H1 (cell line): ENCODE measurements around the gene NCSTN. TPM values are rescaled to one million over a fixed set of nuclear protein-coding genes. Genes with fewer than 3 reads are reported as not detected.

Experiments
- CTCF ChIA-PET: fragments of 300-600 bp; sonication (Branson Sonifier 250); formaldehyde crosslinking; loops from one replicate; lab custom pipeline; 2021; ENCODE audit not compliant: partially characterized antibody; lab: Charles Lee
- POLR2A ChIA-PET: fragments of 300-600 bp; sonication (Branson Sonifier 250); formaldehyde crosslinking; loops from one replicate; lab custom pipeline; 2021; ENCODE audit warnings: inconsistent platforms; ENCODE audit not compliant: partially characterized antibody; lab: Charles Lee
- DNase-seq, 2 experiments: peaks; one replicate each; pipeline versions ENCODE4 v3.0.0 to v3.0.0-alpha.2; 2010 to 2022; ENCODE audit warnings: low spot score in 2 of 2, low read depth in 1 of 2, mixed read lengths in 1 of 2
- FAIRE-seq: peaks from 2 replicates; lab custom pipeline; 2011; peaks lifted over from hg19 to GRCh38; lab: Jason Lieb, UNC
- H2AFZ ChIP-seq: 2 replicates; pipeline ENCODE4 v1.8.1; 2012; ENCODE audit warnings: low read length, inconsistent platforms
- H2AK5ac ChIP-seq: 2 replicates; pipeline ENCODE4 v1.6.1; 2013; ENCODE audit warnings: low read depth, low read length
- H2BK120ac ChIP-seq: replicated peaks from 2 replicates; pipeline ENCODE3; 2013; ENCODE audit warnings: low read depth, low read length, inconsistent platforms
- H2BK12ac ChIP-seq: 2 replicates; pipeline ENCODE4 v1.6.1; 2013; ENCODE audit warnings: low read depth, low read length
- H2BK15ac ChIP-seq: 2 replicates; pipeline ENCODE4 v1.6.1; 2013; ENCODE audit warnings: low read length
- H2BK20ac ChIP-seq: 2 replicates; pipeline ENCODE4 v1.6.1; 2013; ENCODE audit warnings: low read length
- H2BK5ac ChIP-seq: 2 replicates; pipeline ENCODE4 v1.6.1; 2013; ENCODE audit warnings: low read depth, low read length
- H3K14ac ChIP-seq: 2 replicates; pipeline ENCODE4 v1.6.1; 2013; ENCODE audit warnings: inconsistent platforms; ENCODE audit not compliant: insufficient read length
- H3K18ac ChIP-seq: 2 replicates; pipeline ENCODE4 v1.6.1; 2013; ENCODE audit warnings: low read length; ENCODE audit errors: extremely low read depth
- H3K23ac ChIP-seq: 2 replicates; pipeline ENCODE4 v1.6.1; 2013; ENCODE audit warnings: inconsistent platforms; ENCODE audit not compliant: insufficient read length
- H3K23me2 ChIP-seq: 2 replicates; pipeline ENCODE4 v1.6.1; 2013; ENCODE audit warnings: low read depth, low read length
- H3K27ac ChIP-seq: 2 replicates; pipeline ENCODE4 v1.6.1; 2011; ENCODE audit warnings: low read depth, low read length, inconsistent platforms
- H3K27me3 ChIP-seq, 4 experiments: replicated peaks in 1 of 4; 1 replicate in 1 of 4; 2 replicates in 3 of 4; pipeline versions ENCODE4 v1.6.1 to v1.8.1; 2011 to 2013; ENCODE audit warnings: low read length in 3 of 4, mild to moderate bottlenecking in 3 of 4, inconsistent platforms in 2 of 4, mixed read lengths in 2 of 4, moderate library complexity in 1 of 4; ENCODE audit not compliant: control insufficient read depth in 3 of 4, insufficient read depth in 3 of 4; ENCODE audit errors: extremely low read depth in 1 of 4
- H3K36me3 ChIP-seq, 4 experiments: 2 replicates each; pipeline versions ENCODE4 v1.6.1 to v1.8.1; 2011 to 2013; ENCODE audit warnings: mild to moderate bottlenecking in 4 of 4, low read length in 3 of 4, moderate library complexity in 2 of 4, control low read depth in 1 of 4, inconsistent platforms in 1 of 4; ENCODE audit not compliant: insufficient read depth in 4 of 4, control insufficient read depth in 2 of 4
- H3K4ac ChIP-seq: replicated peaks from 2 replicates; pipeline ENCODE3; 2013; ENCODE audit warnings: low read length, low read depth, mixed read lengths, inconsistent platforms; ENCODE audit not compliant: insufficient read length
- H3K4me1 ChIP-seq, 4 experiments: replicated peaks in 1 of 4; 1 replicate in 1 of 4; 2 replicates in 3 of 4; pipeline versions ENCODE4 v1.6.1 to v1.8.1; 2011 to 2013; ENCODE audit warnings: low read length in 3 of 4, inconsistent platforms in 2 of 4, mixed read lengths in 1 of 4; ENCODE audit not compliant: insufficient read depth in 4 of 4, control insufficient read depth in 3 of 4
- H3K4me2 ChIP-seq, 2 experiments: 2 replicates each; pipeline versions ENCODE4 v1.6.1 to v1.8.1; 2011 to 2013; ENCODE audit warnings: low read depth in 2 of 2, low read length in 2 of 2, control low read depth in 1 of 2, inconsistent platforms in 1 of 2, mild to moderate bottlenecking in 1 of 2; ENCODE audit not compliant: insufficient read depth in 1 of 2
- H3K4me3 ChIP-seq, 4 experiments: fragments of 200-600, 300-600 bp in 1 of 4; sonication (generic), shearing (Covaris generic), sonication (Bioruptor Twin) in 1 of 4; 2 replicates each; pipeline versions ENCODE4 v1.5.1 to v1.8.1; 2011 to 2016; ENCODE audit warnings: low read length in 4 of 4, low read depth in 3 of 4, control low read depth in 2 of 4, inconsistent platforms in 2 of 4, mild to moderate bottlenecking in 2 of 4, mixed read lengths in 1 of 4, moderate library complexity in 1 of 4; ENCODE audit not compliant: insufficient read depth in 2 of 4; ENCODE audit errors: extremely low read depth in 1 of 4
- H3K56ac ChIP-seq: replicated peaks from 2 replicates; pipeline ENCODE3; 2013; ENCODE audit warnings: low read depth, mild to moderate bottlenecking, mixed read lengths, low read length, inconsistent platforms; ENCODE audit not compliant: insufficient read length
- H3K79me1 ChIP-seq: 2 replicates; pipeline ENCODE4 v1.6.1; 2013; ENCODE audit warnings: low read depth, low read length, control low read depth
- H3K79me2 ChIP-seq, 2 experiments: 2 replicates each; pipeline versions ENCODE4 v1.6.1 to v1.8.1; 2012 to 2013; ENCODE audit warnings: low read length in 2 of 2, mild to moderate bottlenecking in 2 of 2, inconsistent platforms in 1 of 2; ENCODE audit not compliant: insufficient read depth in 2 of 2, control insufficient read depth in 1 of 2
- H3K9ac ChIP-seq, 4 experiments: replicated peaks in 1 of 4; 1 replicate in 1 of 4; 2 replicates in 3 of 4; pipeline versions ENCODE4 v1.6.1 to v1.8.1; 2011 to 2013; ENCODE audit warnings: low read depth in 3 of 4, low read length in 3 of 4, control low read depth in 2 of 4, mild to moderate bottlenecking in 2 of 4, moderate library complexity in 2 of 4, inconsistent platforms in 1 of 4; ENCODE audit errors: extremely low read depth in 1 of 4
- H3K9me3 ChIP-seq, 2 experiments: 2 replicates each; pipeline versions ENCODE4 v1.6.1 to v1.8.1; 2012 to 2013; ENCODE audit warnings: mild to moderate bottlenecking in 2 of 2, moderate library complexity in 2 of 2, control low read depth in 1 of 2, inconsistent platforms in 1 of 2, low read depth in 1 of 2, low read length in 1 of 2, mixed read lengths in 1 of 2; ENCODE audit not compliant: insufficient read depth in 2 of 2
- H4K20me1 ChIP-seq, 2 experiments: replicated peaks in 1 of 2; 2 replicates each; pipeline versions ENCODE3 to v1.8.1; 2011 to 2013; ENCODE audit warnings: inconsistent platforms in 2 of 2, low read length in 2 of 2, mild to moderate bottlenecking in 1 of 2; ENCODE audit not compliant: insufficient read depth in 2 of 2, control insufficient read depth in 1 of 2
- H4K5ac ChIP-seq: 2 replicates; pipeline ENCODE4 v1.6.1; 2013; ENCODE audit warnings: low read length, low read depth, mixed read lengths, inconsistent platforms; ENCODE audit not compliant: insufficient read length
- H4K8ac ChIP-seq: 2 replicates; pipeline ENCODE4 v1.8.0; 2013; ENCODE audit warnings: mild to moderate bottlenecking, moderate library complexity, low read length, inconsistent platforms; ENCODE audit not compliant: insufficient read depth; ENCODE audit errors: extremely low read depth
- H4K91ac ChIP-seq: replicated peaks from 2 replicates; pipeline ENCODE3; 2013; ENCODE audit warnings: low read length, mixed read lengths, inconsistent platforms; ENCODE audit not compliant: insufficient read length
- CBX8 ChIP-seq: fragments of 300-800, 300-1000 bp; sonication (generic); IDR thresholded peaks from 2 replicates; pipeline ENCODE4 v1.7.1; 2016; ENCODE audit warnings: low read depth, low read length, borderline replicate concordance
- CEBPB ChIP-seq: IDR thresholded peaks from 2 replicates; pipeline ENCODE4 v1.6.1; 2012; ENCODE audit warnings: low read depth, low read length
- CTBP2 ChIP-seq: IDR thresholded peaks from 2 replicates; pipeline ENCODE4 v1.7.0; 2011; ENCODE audit warnings: borderline replicate concordance, mild to moderate bottlenecking, moderate library complexity, mixed read lengths, low read length; ENCODE audit not compliant: insufficient read depth, insufficient read length
- EGR1 ChIP-seq: IDR thresholded peaks from 2 replicates; pipeline ENCODE4 v1.6.1; 2011; ENCODE audit warnings: low read depth, low read length, borderline replicate concordance
- EP300 ChIP-seq, 2 experiments: IDR thresholded peaks; 1 replicate in 1 of 2; 2 replicates in 1 of 2; pipeline ENCODE4 v1.6.1; 2011 to 2012; ENCODE audit warnings: low read depth in 2 of 2, low read length in 2 of 2, mild to moderate bottlenecking in 2 of 2, borderline replicate concordance in 1 of 2, inconsistent platforms in 1 of 2, moderate library complexity in 1 of 2
- HDAC2 ChIP-seq, 2 experiments: fragments of 300-600 bp in 1 of 2; sonication (generic) in 1 of 2; IDR thresholded peaks; 2 replicates each; pipeline ENCODE4 v1.6.1; 2011 to 2012; ENCODE audit warnings: low read depth in 2 of 2, low read length in 2 of 2, mild to moderate bottlenecking in 2 of 2, moderate library complexity in 2 of 2, borderline replicate concordance in 1 of 2, inconsistent platforms in 1 of 2
- JUN ChIP-seq: IDR thresholded peaks from 2 replicates; pipeline ENCODE4 v1.6.1; 2011; ENCODE audit warnings: low read depth, mild to moderate bottlenecking, improper control_type of control experiment, low read length
- KDM1A ChIP-seq: fragments of 200-600, 300-600 bp; sonication (generic); IDR thresholded peaks from 2 replicates; pipeline ENCODE4 v1.7.1; 2016; ENCODE audit warnings: mild to moderate bottlenecking, low read length, borderline replicate concordance
- SAP30 ChIP-seq: fragments of 300-600 bp; sonication (generic); IDR thresholded peaks from 2 replicates; pipeline ENCODE4 v1.7.1; 2012; ENCODE audit warnings: low read length, moderate library complexity, mild to moderate bottlenecking, inconsistent platforms; ENCODE audit not compliant: insufficient read depth, insufficient replicate concordance
- SIRT6 ChIP-seq: IDR thresholded peaks from one replicate; pipeline ENCODE4 v1.7.1; 2012; ENCODE audit warnings: low read length, inconsistent platforms
- WGBS, 2 experiments: shearing (Covaris generic) in 1 of 2; methylation state at CpG; one replicate each; pipeline versions ENCODE4 v1.1.6 to v1.1.7; 2013 to 2015; ENCODE audit warnings: low lambda C conversion rate in 2 of 2, mixed read lengths in 2 of 2, inconsistent platforms in 1 of 2, low coverage in 1 of 2, missing lambda C conversion rate in 1 of 2; ENCODE audit not compliant: insufficient replicate concordance in 2 of 2, insufficient coverage in 1 of 2, insufficient read length in 1 of 2; ENCODE audit errors: extremely low coverage in 1 of 2, missing lambda C conversion rate in 1 of 2; 5-methylcytosine and 5-hydroxymethylcytosine counted together
- polyA plus RNA-seq, 7 experiments: library from polyadenylated mRNA; depleted of rRNA in 3 of 7; stranded (reverse) in 5 of 7; unstranded in 2 of 7; fragments of >200 nt in 5 of 7; fragments of 200-250 nt in 2 of 7; gene quantifications; 1 replicate in 5 of 7; 2 replicates in 1 of 7; 4 replicates in 1 of 7; pipeline versions ENCODE4 v1.2.1 to v1.2.3, GENCODE V29; 2011 to 2013; ENCODE audit warnings: missing spikeins in 2 of 7, mixed read lengths in 2 of 7
- total RNA-seq: library from RNA; stranded (reverse); fragmentation: NEBNext Ultra II Directional; extraction: Animal tissue kit (Norgen Biotek cat#: 25700); gene quantifications from 2 replicates; pipeline ENCODE4 v1.2.1, GENCODE V29; 2021
- TF ChIP-seq, protein P1 (sequence below): IDR thresholded peaks from 2 replicates; pipeline ENCODE4 v1.6.1; 2011; ENCODE audit warnings: low read length, improper control_type of control experiment

The NCSTN gene
- total and polyA plus RNA-seq, 2 of the 8 experiments (the other 6 are each of a cell fraction or from before 2014, with no cell fraction given), result 64.7 to 125 TPM

DNA sequence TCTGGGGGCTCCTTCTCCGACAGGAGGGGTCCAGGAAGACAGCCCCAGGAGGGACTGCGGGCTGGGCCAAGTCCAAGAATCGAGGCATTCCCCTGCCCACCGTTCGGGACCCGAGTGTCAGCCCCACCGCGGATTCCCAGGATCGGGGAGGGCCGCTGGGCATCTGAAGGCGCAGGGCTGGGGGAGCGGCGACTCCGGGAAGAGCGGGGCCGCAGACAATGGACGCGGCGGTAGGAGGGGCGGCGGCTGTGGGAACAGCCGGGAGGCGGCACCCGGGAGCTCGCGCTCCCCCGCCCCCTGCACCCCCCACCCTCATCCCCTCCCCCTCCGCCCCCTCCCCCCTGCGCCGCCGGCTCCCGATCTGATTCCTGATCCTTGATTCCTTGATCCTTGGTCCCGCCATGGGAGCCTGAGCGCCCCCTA is 57.1 kb downstream of the NCSTN start, which contains the start of gene VANGL2:
Gene VANGL2 (plus strand): TSS at position 342 of the 423 bp plus-strand sequence. CDS start 15,274 bp downstream, outside the sequence.
- WGBS, 2 experiments, result 5% methylated on average over 12 of the region's 34 CpGs; no CpG with 5 or more reads in 1 of the 2 experiments
- Histone ChIP-seq H3K14ac (peak within 1 kb of the TSS; percentile 82), H3K27ac (peak within 1 kb of the TSS; percentile 81), H3K18ac (peak within 1 kb of the TSS; percentile 97), H2BK120ac (peak within 1 kb of the TSS; percentile 41), H3K79me2 (peaks cover 21 to 43% of the 10 kb centered on the region in 2 experiments), H2BK15ac (peak within 1 kb of the TSS; percentile 93; the same call in 1 of the 2 replicates), H3K23ac (no peak within 1 kb of the TSS), H2BK12ac (peak within 1 kb of the TSS; percentile 53; the same call in 1 of the 2 replicates), H3K56ac (peak within 1 kb of the TSS; percentile 85), H4K5ac (peak within 1 kb of the TSS; percentile 93), H2AK5ac (peak within 1 kb of the TSS; percentile 98), H3K36me3 (no peaks in the 10 kb centered on the region), H3K4me3 (peak within 1 kb of the TSS; percentile 74 to 91 (median 90)), H3K27me3 (no peaks in the 10 kb centered on the region; a peak in 1 of 7 replicates), H2AFZ (no peak within 1 kb of the TSS; the same call in 1 of the 2 replicates), H3K4ac (peak within 1 kb of the TSS; percentile 57), H3K23me2 (peaks cover 10% of the 10 kb centered on the region), H4K20me1 (peaks cover 0 to 7% of the 10 kb centered on the region in 2 experiments), H3K9me3 (no peaks in the 10 kb centered on the region), H3K4me2 (peak within 1 kb of the TSS; percentile 98), H3K9ac (peak within 1 kb of the TSS; percentile 80 to 94 (median 88)), H3K4me1 (peaks cover 10 to 35% (median 23%) of the 10 kb centered on the region in 4 experiments), H4K91ac (peak within 1 kb of the TSS; percentile 90), H2BK5ac (peak within 1 kb of the TSS; percentile 87), H3K79me1 (peaks cover 15% of the 10 kb centered on the region), H2BK20ac (peak within 1 kb of the TSS; percentile 28; the same call in 1 of the 2 replicates), H4K8ac (peak within 1 kb of the TSS; percentile 88)
- ChIA-PET CTCF (interaction anchor here (1.2 kb wide), 1 partner anchor 28 kb away, joined by 3 read pairs; no protein-coding TSS in a partner anchor), POLR2A (interaction anchor here (0.6 to 2.0 kb wide), 7 partner anchors 9 to 231 kb away, joined by 3 to 9 read pairs (median 5); no protein-coding TSS in a partner anchor)
- FAIRE-seq (no peak), DNase-seq (peak in 1 of 2 experiments; percentile 96)
- TF ChIP-seq JUN, result no peak
- peak; percentile 46 for TF ChIP-seq CTBP2
- no peak for TF ChIP-seq KDM1A
- TF ChIP-seq SAP30, result no peak
- peak; percentile 53 to 100; a peak in 2 of 3 replicates for TF ChIP-seq EP300 (IDR thresholded peaks at IDR 0.05; ENCODE audit: borderline replicate concordance in 1 of 2, low read depth in 2 of 2, low read length in 2 of 2)
- TF ChIP-seq EGR1, result no peak
- TF ChIP-seq, protein P1, sequence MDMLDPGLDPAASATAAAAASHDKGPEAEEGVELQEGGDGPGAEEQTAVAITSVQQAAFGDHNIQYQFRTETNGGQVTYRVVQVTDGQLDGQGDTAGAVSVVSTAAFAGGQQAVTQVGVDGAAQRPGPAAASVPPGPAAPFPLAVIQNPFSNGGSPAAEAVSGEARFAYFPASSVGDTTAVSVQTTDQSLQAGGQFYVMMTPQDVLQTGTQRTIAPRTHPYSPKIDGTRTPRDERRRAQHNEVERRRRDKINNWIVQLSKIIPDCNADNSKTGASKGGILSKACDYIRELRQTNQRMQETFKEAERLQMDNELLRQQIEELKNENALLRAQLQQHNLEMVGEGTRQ, result no peak
- no peak for TF ChIP-seq CBX8
- TF ChIP-seq CEBPB, result no peak
- peak in 1 of 2 experiments; percentile 80; a peak in 2 of 4 replicates for TF ChIP-seq HDAC2 (IDR thresholded peaks at IDR 0.05; ENCODE audit: borderline replicate concordance in 1 of 2, low read depth in 2 of 2, low read length in 2 of 2)
- no peak for TF ChIP-seq SIRT6
